ENCODE results near the gene SH3RF3.

DNA sequence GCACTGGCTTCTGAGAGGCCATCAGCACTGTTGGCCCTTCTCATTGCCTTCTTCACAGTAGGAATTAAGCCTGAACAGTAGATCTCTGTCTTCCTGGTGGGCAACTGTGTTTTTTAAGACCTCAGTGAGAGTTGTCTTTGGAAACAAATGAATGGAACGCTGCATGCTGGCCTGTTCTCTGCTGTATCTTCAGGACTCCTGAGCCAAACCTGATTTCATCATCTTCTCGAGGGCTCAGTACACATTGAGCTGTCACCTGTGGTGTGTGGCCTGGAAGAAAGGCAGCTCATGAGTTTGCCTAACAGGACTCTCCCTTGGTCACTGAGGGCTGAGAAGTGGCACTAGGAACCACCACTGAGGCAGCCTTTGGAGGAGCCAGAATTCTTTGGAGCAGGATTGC is 39.7 kb downstream of the SH3RF3 start:
- TF ChIP-seq, protein P1, sequence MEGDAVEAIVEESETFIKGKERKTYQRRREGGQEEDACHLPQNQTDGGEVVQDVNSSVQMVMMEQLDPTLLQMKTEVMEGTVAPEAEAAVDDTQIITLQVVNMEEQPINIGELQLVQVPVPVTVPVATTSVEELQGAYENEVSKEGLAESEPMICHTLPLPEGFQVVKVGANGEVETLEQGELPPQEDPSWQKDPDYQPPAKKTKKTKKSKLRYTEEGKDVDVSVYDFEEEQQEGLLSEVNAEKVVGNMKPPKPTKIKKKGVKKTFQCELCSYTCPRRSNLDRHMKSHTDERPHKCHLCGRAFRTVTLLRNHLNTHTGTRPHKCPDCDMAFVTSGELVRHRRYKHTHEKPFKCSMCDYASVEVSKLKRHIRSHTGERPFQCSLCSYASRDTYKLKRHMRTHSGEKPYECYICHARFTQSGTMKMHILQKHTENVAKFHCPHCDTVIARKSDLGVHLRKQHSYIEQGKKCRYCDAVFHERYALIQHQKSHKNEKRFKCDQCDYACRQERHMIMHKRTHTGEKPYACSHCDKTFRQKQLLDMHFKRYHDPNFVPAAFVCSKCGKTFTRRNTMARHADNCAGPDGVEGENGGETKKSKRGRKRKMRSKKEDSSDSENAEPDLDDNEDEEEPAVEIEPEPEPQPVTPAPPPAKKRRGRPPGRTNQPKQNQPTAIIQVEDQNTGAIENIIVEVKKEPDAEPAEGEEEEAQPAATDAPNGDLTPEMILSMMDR (IDR thresholded peaks at IDR 0.05): no peak
- no peak for TF ChIP-seq POLR2A (IDR thresholded peaks at IDR 0.05)
